MM.1S (cell line): ENCODE measurements around the gene TAF4B.

Source experiments
- CTCF ChIP-seq: fragments of 300-600 bp; sonication (generic); IDR thresholded peaks from 2 replicates; pipeline ENCODE4 v1.5.1; 2016; ENCODE audit warnings: antibody characterized with exemption, low read length, mixed read lengths
- EZH2phosphoT487 ChIP-seq: fragments of 300-600 bp; sonication (generic); IDR thresholded peaks from 2 replicates; pipeline ENCODE4 v1.6.1; 2018; ENCODE audit warnings: antibody characterized with exemption, low read length

GRCh38 chr18:26417190-26417589 is 190.9 kb downstream of the TAF4B start:
- TF ChIP-seq CTCF (no peak), EZH2phosphoT487 (no peak)
